HepG2 (cell line): ENCODE measurements around the gene MINDY1. TPM values are rescaled to one million over a fixed set of nuclear protein-coding genes. Genes with fewer than 3 reads are reported as not detected.

Source experiments
- CC2D1A ChIP-seq: sonication (generic); formaldehyde crosslinking; IDR thresholded peaks from 2 replicates; pipeline ENCODE4 v1.8.1; 2023; ENCODE audit warnings: mild to moderate bottlenecking, missing genetic modification reagents
- ISL2 ChIP-seq: sonication (generic); formaldehyde crosslinking; IDR thresholded peaks from 2 replicates; pipeline ENCODE4 v1.5.0; 2020; ENCODE audit warnings: missing genetic modification reagents
- JDP2 ChIP-seq: sonication (generic); formaldehyde crosslinking; IDR thresholded peaks from 2 replicates; pipeline ENCODE4 v1.8.1; 2022; ENCODE audit warnings: missing genetic modification reagents, borderline replicate concordance
- KLF12 ChIP-seq: sonication (generic); formaldehyde crosslinking; IDR thresholded peaks from 2 replicates; pipeline ENCODE4 v1.4.0; 2020; ENCODE audit warnings: missing genetic modification reagents, borderline replicate concordance
- RXRB ChIP-seq: IDR thresholded peaks from 2 replicates; pipeline ENCODE4 v1.6.1; 2016; ENCODE audit warnings: borderline replicate concordance, missing genetic modification reagents, missing compliant biosample characterization
- SRY ChIP-seq: sonication (generic); formaldehyde crosslinking; IDR thresholded peaks from 2 replicates; pipeline ENCODE4 v1.8.0; 2022; ENCODE audit warnings: mild to moderate bottlenecking, missing genetic modification reagents
- ZNF749 ChIP-seq: sonication (generic); formaldehyde crosslinking; IDR thresholded peaks from 2 replicates; pipeline ENCODE4 v1.8.0; 2022; ENCODE audit warnings: mild to moderate bottlenecking, missing genetic modification reagents, moderate library complexity, borderline replicate concordance
- ZNF766 ChIP-seq: sonication (generic); formaldehyde crosslinking; IDR thresholded peaks from 2 replicates; pipeline ENCODE4 v1.5.0; 2020; ENCODE audit warnings: missing genetic modification reagents, borderline replicate concordance
- ZNF788 ChIP-seq: sonication (generic); formaldehyde crosslinking; IDR thresholded peaks from 2 replicates; pipeline ENCODE4 v1.5.0; 2020; ENCODE audit warnings: mild to moderate bottlenecking, missing genetic modification reagents, borderline replicate concordance
- ZSCAN20 ChIP-seq: sonication (generic); formaldehyde crosslinking; IDR thresholded peaks from 2 replicates; pipeline ENCODE4 v1.4.0; 2020; ENCODE audit warnings: missing genetic modification reagents, mild to moderate bottlenecking, borderline replicate concordance
- polyA plus RNA-seq, 8 experiments: library from polyadenylated mRNA; depleted of rRNA in 3 of 8; stranded (reverse) in 7 of 8; unstranded in 1 of 8; fragments of >200 nt; fragmentation: Illumina TruSeq in 4 of 8; extraction: Trizol in 4 of 8; gene quantifications; 2 replicates each; pipeline versions ENCODE4 v1.2.1 to v1.2.3, GENCODE V29; 2011 to 2016; ENCODE audit warnings: low read depth in 4 of 8, missing spikeins in 1 of 8, mixed read lengths in 1 of 8; ENCODE audit not compliant: insufficient read depth in 1 of 8
- total RNA-seq, 5 experiments: library from RNA; depleted of rRNA; stranded (reverse); fragments of >200 nt; fragmentation: Illumina TruSeq; extraction: Trizol; gene quantifications; 2 replicates each; pipeline ENCODE4 v1.2.3, GENCODE V29; 2016; ENCODE audit warnings: low read depth in 1 of 5
- TF ChIP-seq, protein P1 (sequence below): IDR thresholded peaks from 2 replicates; pipeline ENCODE4 v1.6.1; 2018; ENCODE audit warnings: missing genetic modification reagents, mild to moderate bottlenecking, missing compliant biosample characterization
- TF ChIP-seq, protein P2 (sequence below): sonication (generic); formaldehyde crosslinking; conservative IDR thresholded peaks from 2 replicates; pipeline ENCODE4 v1.8.1; 2023; ENCODE audit warnings: missing genetic modification reagents

Gene MINDY1
- total and polyA plus RNA-seq, 2 of the 13 experiments (the other 11 are each of a cell fraction or from before 2014, with no cell fraction given), result 11.1 to 15.0 TPM

GRCh38 chr1:151008244-151009205, 1.8 kb upstream of the MINDY1 start, which contains the start of gene PRUNE1 (continued):
- TF ChIP-seq ZNF788, result 0 out of 2 replicates have a peak, but pooled peaks have one; percentile 82
- peak; percentile 20; the same call in 1 of the 2 replicates for TF ChIP-seq KLF12 (CRISPR knock-in tag)
- TF ChIP-seq, protein P1, sequence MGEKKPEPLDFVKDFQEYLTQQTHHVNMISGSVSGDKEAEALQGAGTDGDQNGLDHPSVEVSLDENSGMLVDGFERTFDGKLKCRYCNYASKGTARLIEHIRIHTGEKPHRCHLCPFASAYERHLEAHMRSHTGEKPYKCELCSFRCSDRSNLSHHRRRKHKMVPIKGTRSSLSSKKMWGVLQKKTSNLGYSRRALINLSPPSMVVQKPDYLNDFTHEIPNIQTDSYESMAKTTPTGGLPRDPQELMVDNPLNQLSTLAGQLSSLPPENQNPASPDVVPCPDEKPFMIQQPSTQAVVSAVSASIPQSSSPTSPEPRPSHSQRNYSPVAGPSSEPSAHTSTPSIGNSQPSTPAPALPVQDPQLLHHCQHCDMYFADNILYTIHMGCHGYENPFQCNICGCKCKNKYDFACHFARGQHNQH (CRISPR knock-in tag), result peak; percentile 55
- 0 out of 2 replicates have a peak, but pooled peaks have one; percentile 18 for TF ChIP-seq CC2D1A (CRISPR knock-in tag)
- peak; percentile 76; the same call in 1 of the 2 replicates for TF ChIP-seq ZNF749 (CRISPR knock-in tag)
- TF ChIP-seq RXRB (CRISPR knock-in tag), result peak; percentile 32; the same call in 1 of the 2 replicates
- TF ChIP-seq, protein P2, sequence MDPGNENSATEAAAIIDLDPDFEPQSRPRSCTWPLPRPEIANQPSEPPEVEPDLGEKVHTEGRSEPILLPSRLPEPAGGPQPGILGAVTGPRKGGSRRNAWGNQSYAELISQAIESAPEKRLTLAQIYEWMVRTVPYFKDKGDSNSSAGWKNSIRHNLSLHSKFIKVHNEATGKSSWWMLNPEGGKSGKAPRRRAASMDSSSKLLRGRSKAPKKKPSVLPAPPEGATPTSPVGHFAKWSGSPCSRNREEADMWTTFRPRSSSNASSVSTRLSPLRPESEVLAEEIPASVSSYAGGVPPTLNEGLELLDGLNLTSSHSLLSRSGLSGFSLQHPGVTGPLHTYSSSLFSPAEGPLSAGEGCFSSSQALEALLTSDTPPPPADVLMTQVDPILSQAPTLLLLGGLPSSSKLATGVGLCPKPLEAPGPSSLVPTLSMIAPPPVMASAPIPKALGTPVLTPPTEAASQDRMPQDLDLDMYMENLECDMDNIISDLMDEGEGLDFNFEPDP (CRISPR knock-in tag), result no peak
- 0 out of 2 replicates have a peak, but pooled peaks have one; percentile 77 for TF ChIP-seq SRY (CRISPR knock-in tag)
- TF ChIP-seq ZSCAN20, result no peak
- TF ChIP-seq ZNF766 (CRISPR knock-in tag), result peak; percentile 83; the same call in 1 of the 2 replicates
- TF ChIP-seq ISL2 (CRISPR knock-in tag), result no peak; the same call in 1 of the 2 replicates
- TF ChIP-seq JDP2 (CRISPR knock-in tag), result no peak; the same call in 1 of the 2 replicates
- TF ChIP-seq, all 625 proteins: peak for 230
